EH (cell line): ENCODE measurements around the gene CCDC106.

ENCODE experiments used
- DNase-seq: peaks from one replicate; pipeline ENCODE4 v3.0.0-alpha.2; 2015; ENCODE audit warnings: low read depth

CCDC106 gene

GRCh38 chr19:55613930-55614710 is 33.9 kb upstream of the CCDC106 start:
- DNase-seq = no peak

GRCh38 chr19:55614711-55615542 is 33.1 kb upstream of the CCDC106 start:
- no peak for DNase-seq

GRCh38 chr19:55615543-55616394 is 32.2 kb upstream of the CCDC106 start:
- DNase-seq = no peak

GRCh38 chr19:55616395-55616875 is 31.6 kb upstream of the CCDC106 start:
- no peak for DNase-seq

- no peak for DNase-seq
These were observed 30.6 kb upstream of the CCDC106 start for GRCh38 chr19:55617426-55617825.

GRCh38 chr19:55618426-55618825 is 29.6 kb upstream of the CCDC106 start:
- no peak for DNase-seq

- peak; percentile 39 for DNase-seq
These were observed 28.7 kb upstream of the CCDC106 start for GRCh38 chr19:55619286-55619685.

GRCh38 chr19:55620410-55621204 is 27.4 kb upstream of the CCDC106 start:
- DNase-seq = no peak

- no peak for DNase-seq
These were observed 26.8 kb upstream of the CCDC106 start for GRCh38 chr19:55621205-55621672.

- no peak for DNase-seq
These were observed 26.3 kb upstream of the CCDC106 start for GRCh38 chr19:55621673-55622231.

- no peak for DNase-seq
These were observed 25.6 kb upstream of the CCDC106 start for GRCh38 chr19:55622242-55622969.

GRCh38 chr19:55623130-55623529 is 24.9 kb upstream of the CCDC106 start:
- no peak for DNase-seq

GRCh38 chr19:55623561-55623960 is 24.5 kb upstream of the CCDC106 start:
- DNase-seq = no peak

- DNase-seq = peak; percentile 91
These were observed 23.7 kb upstream of the CCDC106 start, which contains the start of gene ZNF784 for GRCh38 chr19:55624109-55625003. ZNF784 (minus strand) TSS chr19:55624566; CDS start chr19:55624561, 5 bp downstream.

GRCh38 chr19:55625004-55625326 is 23.0 kb upstream of the CCDC106 start:
- DNase-seq = no peak

- no peak for DNase-seq
These were observed 21.7 kb upstream of the CCDC106 start for GRCh38 chr19:55626350-55626749.

GRCh38 chr19:55632463-55632834 is 15.6 kb upstream of the CCDC106 start:
- DNase-seq = peak; percentile 89

- DNase-seq = no peak
These were observed 14.2 kb upstream of the CCDC106 start for GRCh38 chr19:55633861-55634260.

- no peak for DNase-seq
These were observed 12.7 kb upstream of the CCDC106 start for GRCh38 chr19:55635334-55635717.
